Measurements from ENCODE around the gene COLEC12. TPM values are rescaled to one million over a fixed set of nuclear protein-coding genes. Genes with fewer than 3 reads are reported as not detected.

The COLEC12 gene
- total RNA-seq, 1 donor from 2014 or later = 157 TPM

GRCh38 chr18:532632-533031, 32.1 kb upstream of the COLEC12 start:
- no peak overlapping the region for H3K4me3 Mint-ChIP-seq (ENCODE audit: unreplicated experiment)
- DNase-seq (ENCODE audit: low spot score) = no peak
- no peaks in the 10 kb centered on the region for H3K36me3 Mint-ChIP-seq (ENCODE audit: low read depth, unreplicated experiment)
- H3K4me1 Mint-ChIP-seq (ENCODE audit: unreplicated experiment) = peaks cover 14% of the 10 kb centered on the region
- H3K9me3 Mint-ChIP-seq (ENCODE audit: unreplicated experiment) = no peaks in the 10 kb centered on the region
- H3K27me3 Mint-ChIP-seq (ENCODE audit: unreplicated experiment) = no peaks in the 10 kb centered on the region
- H3K27ac Mint-ChIP-seq (ENCODE audit: unreplicated experiment) = peak overlapping the region; percentile 38
- TF ChIP-seq, protein P1, sequence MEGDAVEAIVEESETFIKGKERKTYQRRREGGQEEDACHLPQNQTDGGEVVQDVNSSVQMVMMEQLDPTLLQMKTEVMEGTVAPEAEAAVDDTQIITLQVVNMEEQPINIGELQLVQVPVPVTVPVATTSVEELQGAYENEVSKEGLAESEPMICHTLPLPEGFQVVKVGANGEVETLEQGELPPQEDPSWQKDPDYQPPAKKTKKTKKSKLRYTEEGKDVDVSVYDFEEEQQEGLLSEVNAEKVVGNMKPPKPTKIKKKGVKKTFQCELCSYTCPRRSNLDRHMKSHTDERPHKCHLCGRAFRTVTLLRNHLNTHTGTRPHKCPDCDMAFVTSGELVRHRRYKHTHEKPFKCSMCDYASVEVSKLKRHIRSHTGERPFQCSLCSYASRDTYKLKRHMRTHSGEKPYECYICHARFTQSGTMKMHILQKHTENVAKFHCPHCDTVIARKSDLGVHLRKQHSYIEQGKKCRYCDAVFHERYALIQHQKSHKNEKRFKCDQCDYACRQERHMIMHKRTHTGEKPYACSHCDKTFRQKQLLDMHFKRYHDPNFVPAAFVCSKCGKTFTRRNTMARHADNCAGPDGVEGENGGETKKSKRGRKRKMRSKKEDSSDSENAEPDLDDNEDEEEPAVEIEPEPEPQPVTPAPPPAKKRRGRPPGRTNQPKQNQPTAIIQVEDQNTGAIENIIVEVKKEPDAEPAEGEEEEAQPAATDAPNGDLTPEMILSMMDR (IDR thresholded peaks at IDR 0.05; ENCODE audit: unreplicated experiment) = no peak

GRCh38 chr18:532018-532417, 31.5 kb upstream of the COLEC12 start:
- H3K9me3 Mint-ChIP-seq (ENCODE audit: unreplicated experiment) = no peaks in the 10 kb centered on the region
- no peak overlapping the region for H3K4me3 Mint-ChIP-seq (ENCODE audit: unreplicated experiment)
- peak overlapping the region; percentile 38 for H3K27ac Mint-ChIP-seq (ENCODE audit: unreplicated experiment)
- TF ChIP-seq, protein P1 (IDR thresholded peaks at IDR 0.05; ENCODE audit: unreplicated experiment) = no peak
- H3K4me1 Mint-ChIP-seq (ENCODE audit: unreplicated experiment) = peaks cover 19% of the 10 kb centered on the region
- no peak for DNase-seq (ENCODE audit: low spot score)
- H3K36me3 Mint-ChIP-seq (ENCODE audit: low read depth, unreplicated experiment) = no peaks in the 10 kb centered on the region
- H3K27me3 Mint-ChIP-seq (ENCODE audit: unreplicated experiment) = no peaks in the 10 kb centered on the region

- TF ChIP-seq, protein P1 (IDR thresholded peaks at IDR 0.05; ENCODE audit: unreplicated experiment) = no peak
- no peak for DNase-seq (ENCODE audit: low spot score)
- Mint-ChIP-seq H3K36me3 (ENCODE audit: low read depth, unreplicated experiment) (no peaks in the 10 kb centered on the region), H3K4me3 (ENCODE audit: unreplicated experiment) (no peak overlapping the region), H3K9me3 (ENCODE audit: unreplicated experiment) (no peaks in the 10 kb centered on the region), H3K27me3 (ENCODE audit: unreplicated experiment) (no peaks in the 10 kb centered on the region), H3K27ac (ENCODE audit: unreplicated experiment) (no peak overlapping the region), H3K4me1 (ENCODE audit: unreplicated experiment) (peaks cover 17% of the 10 kb centered on the region)
Measured at GRCh38 chr18:527146-527545, 26.6 kb upstream of the COLEC12 start.

- TF ChIP-seq, protein P1 (IDR thresholded peaks at IDR 0.05; ENCODE audit: unreplicated experiment) = no peak
- Mint-ChIP-seq H3K27ac (ENCODE audit: unreplicated experiment) (no peak overlapping the region), H3K4me3 (ENCODE audit: unreplicated experiment) (no peak overlapping the region), H3K9me3 (ENCODE audit: unreplicated experiment) (no peaks in the 10 kb centered on the region), H3K27me3 (ENCODE audit: unreplicated experiment) (no peaks in the 10 kb centered on the region), H3K36me3 (ENCODE audit: low read depth, unreplicated experiment) (no peaks in the 10 kb centered on the region), H3K4me1 (ENCODE audit: unreplicated experiment) (peaks cover 12% of the 10 kb centered on the region)
- DNase-seq (ENCODE audit: low spot score) = no peak
Measured at GRCh38 chr18:526681-527080, 26.2 kb upstream of the COLEC12 start.

- H3K4me3 Mint-ChIP-seq (ENCODE audit: unreplicated experiment) = no peak overlapping the region
- peak overlapping the region; percentile 52 for H3K27ac Mint-ChIP-seq (ENCODE audit: unreplicated experiment)
- TF ChIP-seq, protein P1 (IDR thresholded peaks at IDR 0.05; ENCODE audit: unreplicated experiment) = no peak
- peaks cover 11% of the 10 kb centered on the region for H3K4me1 Mint-ChIP-seq (ENCODE audit: unreplicated experiment)
- H3K9me3 Mint-ChIP-seq (ENCODE audit: unreplicated experiment) = no peaks in the 10 kb centered on the region
- no peaks in the 10 kb centered on the region for H3K36me3 Mint-ChIP-seq (ENCODE audit: low read depth, unreplicated experiment)
- no peak for DNase-seq (ENCODE audit: low spot score)
- H3K27me3 Mint-ChIP-seq (ENCODE audit: unreplicated experiment) = no peaks in the 10 kb centered on the region
Measured at GRCh38 chr18:525036-525797, 24.7 kb upstream of the COLEC12 start.

Data from endothelial cell (in vitro differentiated cells).